Stimulated activated CD4-positive, alpha-beta T cell treated with anti-CD3 and anti-CD28 coated beads, TNF-alpha, amount 100 ng/mL, for 48 hours (primary cell): ENCODE measurements around the gene CHCHD6.
"Not testable (repeated sequence)": the region's sequence is repeated elsewhere in the genome, so short reads cannot be mapped to it uniquely, and the experiment has no call there.

Source experiments
- DNase-seq, 3 donors: peaks; one replicate each; pipeline ENCODE4 v3.0.0-alpha.2; 2020; ENCODE audit warnings: low read depth in 3 of 3

Gene CHCHD6

GRCh38 chr3:126766653-126767052, 62.6 kb downstream of the CHCHD6 start:
- DNase-seq = no peak

GRCh38 chr3:126768903-126769302, 64.9 kb downstream of the CHCHD6 start:
- DNase-seq = no peak

GRCh38 chr3:126770096-126770495, 66.1 kb downstream of the CHCHD6 start:
- DNase-seq = no peak

- DNase-seq = no peak
These were observed 69.1 kb downstream of the CHCHD6 start for GRCh38 chr3:126773167-126773566.

GRCh38 chr3:126773783-126774182, 69.7 kb downstream of the CHCHD6 start:
- no peak for DNase-seq

DNA sequence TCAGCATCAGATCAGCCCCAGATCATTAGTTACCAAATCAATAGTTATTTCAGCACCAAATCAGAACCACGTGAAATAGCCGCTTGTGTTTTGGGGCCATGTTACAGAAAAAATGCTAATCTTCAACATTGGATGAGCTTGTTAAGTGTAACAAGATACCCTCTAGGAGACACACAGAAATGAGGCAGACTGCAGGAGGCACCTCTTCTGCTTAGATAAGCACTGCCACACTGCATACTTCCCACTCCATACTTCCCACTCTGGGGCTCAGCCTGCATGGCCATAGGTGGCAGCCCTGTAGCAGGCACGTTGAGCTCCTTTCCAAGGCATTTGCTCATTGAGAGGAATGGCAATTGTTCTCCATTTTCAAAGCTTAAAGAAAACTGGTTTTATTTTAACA, 73.3 kb downstream of the CHCHD6 start:
- DNase-seq = no peak

GRCh38 chr3:126780666-126781065, 76.6 kb downstream of the CHCHD6 start:
- no peak for DNase-seq

DNA sequence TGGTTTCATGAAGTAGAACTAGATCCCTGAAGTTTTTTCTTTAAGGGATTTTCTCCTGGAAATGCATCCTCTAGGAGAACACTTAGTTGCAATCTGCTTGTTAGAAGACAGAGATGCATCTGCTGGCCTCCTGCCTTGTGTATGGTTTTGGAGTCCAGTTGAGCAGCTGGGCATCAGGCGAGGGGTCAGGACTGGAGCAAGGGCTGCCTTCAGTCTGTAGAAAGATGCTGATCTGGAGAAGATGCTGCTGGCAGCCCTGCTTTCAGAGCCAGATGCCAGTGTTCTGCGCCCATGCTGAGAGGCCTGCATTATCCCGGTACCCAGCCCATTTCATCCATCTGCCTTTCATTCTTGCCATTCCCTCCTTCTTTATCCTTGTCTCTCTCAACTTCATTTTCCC, 77.4 kb downstream of the CHCHD6 start:
- no peak for DNase-seq

DNA sequence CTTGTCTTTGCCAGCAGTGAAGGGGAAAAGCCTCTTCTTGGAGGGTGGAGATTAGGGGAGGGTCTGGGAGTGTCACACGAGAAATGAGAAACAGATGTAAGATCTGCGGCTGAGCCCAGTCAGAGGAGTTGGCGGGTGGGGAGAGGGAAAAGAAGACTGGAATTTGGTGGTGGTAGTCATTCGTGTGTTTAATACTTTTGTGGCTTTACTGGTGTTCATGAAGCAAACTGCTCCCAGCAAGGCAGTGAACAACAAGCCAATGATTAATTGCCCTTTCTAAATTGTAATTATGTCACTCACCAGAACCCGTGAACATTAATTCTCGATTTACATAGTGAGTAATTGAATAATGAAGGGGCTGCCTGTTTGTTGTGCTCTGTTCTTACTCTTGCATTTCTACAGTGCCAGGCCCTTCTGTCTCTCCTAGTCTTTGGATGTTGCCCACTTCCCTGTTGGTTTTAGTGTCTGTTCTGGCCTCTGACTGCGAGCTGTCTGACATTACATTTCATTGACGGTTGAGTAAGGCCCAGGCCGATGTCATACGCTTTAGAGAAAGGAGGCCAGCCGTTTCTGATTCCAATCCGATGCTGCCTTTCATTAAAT, 78.0 kb downstream of the CHCHD6 start:
- no peak for DNase-seq

- no peak for DNase-seq
These were observed 78.5 kb downstream of the CHCHD6 start for GRCh38 chr3:126782536-126782935.

DNA sequence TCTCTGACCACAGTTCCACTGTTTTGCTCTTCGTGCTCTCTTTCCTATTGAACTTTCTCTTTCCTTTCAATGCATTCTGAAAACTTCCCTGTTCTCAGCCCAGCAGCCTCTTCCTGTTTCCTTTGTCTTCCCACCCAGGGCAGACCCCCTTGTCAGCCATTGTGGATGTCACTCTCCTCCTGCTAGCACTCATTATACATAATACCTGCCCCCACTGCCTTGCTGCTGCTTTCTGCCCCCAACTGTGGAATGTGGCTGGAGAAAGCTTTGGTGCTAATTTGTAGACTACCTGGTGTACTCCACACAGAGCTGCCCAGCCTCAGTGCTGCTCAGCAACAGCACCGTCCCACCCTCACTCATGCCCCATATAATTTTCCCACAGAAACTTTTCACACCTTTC, 80.2 kb downstream of the CHCHD6 start:
- DNase-seq = no peak

DNA sequence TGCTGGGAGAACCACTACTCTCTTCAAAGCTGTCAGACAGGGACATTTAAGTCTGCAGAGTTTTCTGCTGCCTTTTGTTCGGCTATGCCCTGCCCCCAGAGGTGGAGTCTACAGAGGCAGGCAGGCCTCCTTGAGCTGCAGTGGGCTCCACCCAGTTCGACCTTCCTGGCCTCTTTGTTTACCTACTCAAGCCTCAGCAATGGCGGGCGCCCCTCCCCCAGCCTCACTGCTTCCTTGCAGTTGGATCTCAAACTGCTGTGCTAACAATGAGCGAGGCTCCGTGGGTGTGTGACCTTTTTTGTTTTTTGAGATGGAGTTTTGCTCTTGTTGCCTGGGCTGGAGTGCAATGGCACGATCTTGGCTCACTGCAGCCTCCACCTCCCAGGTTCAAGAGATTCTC, 87.3 kb downstream of the CHCHD6 start:
- DNase-seq = not testable (repeated sequence)

DNA sequence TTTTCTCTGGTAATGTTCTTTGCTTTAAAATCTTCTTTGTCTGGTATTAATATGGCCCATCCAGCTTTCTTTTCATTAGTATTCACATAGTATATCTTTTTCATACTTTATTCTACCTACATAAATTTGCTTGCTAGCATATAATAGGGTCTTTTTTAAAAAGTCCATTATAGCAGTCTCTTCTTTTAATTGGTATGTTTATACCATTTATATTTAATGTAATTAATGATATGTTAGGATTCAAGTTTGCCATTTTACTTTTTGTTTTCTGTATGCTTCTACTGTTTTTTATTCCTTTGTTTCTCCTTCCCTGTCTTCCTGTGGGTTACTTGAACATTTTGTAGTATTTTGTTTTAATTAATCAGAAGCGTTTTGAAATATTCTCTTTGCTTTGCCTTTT, 89.0 kb downstream of the CHCHD6 start:
- no peak for DNase-seq

DNA sequence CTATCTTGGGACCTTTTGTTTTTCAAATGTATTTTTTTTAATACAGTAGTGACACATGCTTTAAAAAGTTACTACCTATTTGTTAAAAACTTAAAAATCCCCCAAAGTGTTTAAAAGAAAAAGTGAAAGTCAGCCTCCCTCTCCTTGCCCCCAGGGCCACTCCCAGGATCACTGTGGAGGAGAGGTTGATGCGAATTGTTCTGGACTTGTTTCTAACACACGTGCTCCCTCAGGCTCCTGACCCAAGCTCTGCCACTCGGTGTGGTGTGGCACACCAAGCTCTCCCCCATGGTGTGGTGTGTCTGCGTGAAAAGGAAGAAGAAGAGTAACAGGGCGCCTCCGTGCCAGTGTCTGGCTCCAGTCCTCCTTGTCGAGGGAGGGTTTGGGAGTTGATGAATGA, 93.5 kb downstream of the CHCHD6 start:
- DNase-seq = no peak

GRCh38 chr3:126798521-126798920, 94.5 kb downstream of the CHCHD6 start:
- DNase-seq = no peak

GRCh38 chr3:126799099-126799498, 95.1 kb downstream of the CHCHD6 start:
- DNase-seq = no peak

GRCh38 chr3:126801312-126801711, 97.3 kb downstream of the CHCHD6 start:
- DNase-seq = not testable (repeated sequence)

DNA sequence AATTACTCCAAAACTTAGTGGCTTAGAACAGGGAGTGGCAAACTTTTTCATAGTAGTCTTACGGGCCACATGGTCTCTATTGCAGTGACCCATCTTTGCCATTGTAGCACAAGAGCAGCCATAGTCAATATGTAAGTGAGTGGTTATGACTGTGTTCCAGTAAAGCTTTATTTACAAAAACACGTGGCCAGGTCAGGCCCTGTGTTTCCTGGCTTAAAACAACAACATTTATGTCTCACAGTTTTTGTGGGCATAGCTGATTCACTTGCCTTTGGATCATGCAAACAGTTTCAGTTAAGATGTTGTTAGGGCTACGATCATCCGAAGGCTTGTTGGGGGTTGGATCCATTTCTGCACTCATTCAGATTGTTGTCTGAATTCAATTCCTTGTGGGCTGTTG, 103.8 kb downstream of the CHCHD6 start:
- DNase-seq = no peak

DNA sequence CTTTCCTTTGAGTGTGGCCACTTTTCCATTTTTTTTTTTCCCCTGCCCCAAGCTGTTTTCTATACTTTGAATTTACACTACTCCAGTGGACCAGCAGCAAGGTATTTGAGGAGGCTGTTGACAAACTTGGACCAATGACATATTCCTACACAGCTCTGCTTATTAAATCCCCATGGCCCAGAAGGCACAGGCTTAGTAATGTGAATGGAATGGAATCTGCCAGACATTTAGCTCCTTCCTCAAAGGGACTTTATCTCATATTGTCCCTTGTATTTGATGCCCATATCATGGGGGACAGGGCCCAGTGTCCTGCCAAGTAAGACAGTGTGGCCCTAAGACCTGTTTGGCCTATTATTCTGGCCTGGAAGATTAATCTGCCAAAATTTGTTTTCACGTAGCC, 107.5 kb downstream of the CHCHD6 start:
- no peak for DNase-seq

- DNase-seq = no peak
These were observed 112.3 kb downstream of the CHCHD6 start for GRCh38 chr3:126816298-126816697.

DNA sequence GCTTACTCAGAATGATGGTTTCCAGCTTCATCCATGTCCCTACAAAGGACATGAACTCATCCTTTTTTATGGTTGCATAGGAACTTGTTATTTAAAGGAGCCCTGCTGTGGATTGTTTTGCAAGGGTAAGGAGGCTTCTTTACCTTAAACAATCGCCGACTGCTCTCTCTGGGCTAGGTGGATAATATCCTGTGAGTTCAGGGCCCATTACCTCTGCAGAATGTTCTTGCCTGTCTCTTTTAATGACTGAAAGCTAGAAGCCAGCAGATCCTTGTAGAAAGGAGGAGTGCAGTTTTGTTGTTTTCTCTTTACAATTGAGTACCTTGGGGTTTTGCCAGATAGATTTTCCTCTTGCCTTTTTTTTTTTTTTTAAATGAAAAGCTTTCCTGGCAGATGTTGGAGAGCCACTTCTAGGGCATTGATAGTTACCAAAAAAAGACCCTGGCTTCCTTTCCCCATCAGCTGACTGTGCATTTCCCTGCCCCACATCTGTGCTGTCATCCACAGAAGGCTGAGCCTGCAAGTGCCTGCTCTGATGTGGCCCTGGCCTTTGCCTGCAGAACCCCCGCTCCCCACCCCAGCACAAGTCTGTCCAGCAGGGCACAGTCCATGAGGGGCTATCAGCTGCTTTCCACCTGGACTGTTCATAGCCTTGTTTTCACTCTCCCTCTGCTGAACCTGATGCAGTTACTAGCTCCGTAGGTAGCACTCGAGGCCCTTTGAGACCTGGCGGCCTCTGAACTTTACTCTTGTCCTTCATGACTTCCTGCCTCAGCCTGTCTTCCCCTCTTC, 113.1 kb downstream of the CHCHD6 start:
- DNase-seq = no peak

DNA sequence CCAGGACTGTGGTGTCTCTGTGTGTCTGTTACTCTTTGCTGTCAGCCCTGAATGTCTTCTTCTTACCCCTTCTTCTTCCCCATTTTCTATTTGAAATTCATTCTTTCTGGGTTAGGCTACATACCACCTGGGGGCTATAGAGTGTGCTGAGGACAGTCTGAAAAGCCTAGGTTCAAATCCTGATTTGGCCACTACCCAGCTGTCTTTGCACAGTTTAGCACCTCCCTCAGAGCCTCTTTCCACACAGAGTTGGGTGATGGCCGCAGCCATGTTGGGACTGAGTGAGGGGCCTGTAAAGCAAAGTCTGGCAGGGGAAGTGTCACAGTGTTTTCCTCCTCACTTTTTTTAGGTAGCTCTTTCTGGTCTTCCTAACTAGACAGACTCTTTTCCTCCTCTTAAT, 113.7 kb downstream of the CHCHD6 start:
- DNase-seq = no peak

GRCh38 chr3:126818400-126819095, 114.5 kb downstream of the CHCHD6 start:
- no peak for DNase-seq
